HepG2 (cell line): Measurements from ENCODE around the gene ARID5B. TPM values are rescaled to one million over a fixed set of nuclear protein-coding genes. Genes with fewer than 3 reads are reported as not detected.

ENCODE experiments used
- ASH2L ChIP-seq: fragments of 300-600, 200-600 bp; sonication (generic); IDR thresholded peaks from 2 replicates; pipeline ENCODE4 v1.7.0; 2017; ENCODE audit warnings: low read depth, mild to moderate bottlenecking, moderate library complexity, mixed read lengths, low read length; ENCODE audit not compliant: insufficient read length
- HNF1A ChIP-seq, 2 experiments: sonication (generic) in 1 of 2; formaldehyde crosslinking in 1 of 2; IDR thresholded peaks; 2 replicates each; pipeline versions ENCODE4 v1.4.0 to v1.6.1; 2016 to 2020; ENCODE audit warnings: borderline replicate concordance in 1 of 2, low read depth in 1 of 2, mild to moderate bottlenecking in 1 of 2, missing genetic modification reagents in 1 of 2
- MBD4 ChIP-seq: IDR thresholded peaks from 2 replicates; pipeline ENCODE4 v1.6.1; 2012; ENCODE audit warnings: low read length, inconsistent platforms, borderline replicate concordance
- POLR2AphosphoS5 ChIP-seq: IDR thresholded peaks from 2 replicates; pipeline ENCODE4 v1.6.1; 2012; ENCODE audit warnings: low read depth, low read length
- PPARG ChIP-seq: conservative IDR thresholded peaks from 2 replicates; pipeline ENCODE4 v1.6.1; 2016; ENCODE audit warnings: missing biosample characterization, missing genetic modification reagents
- ZNF790 ChIP-seq: sonication (generic); formaldehyde crosslinking; IDR thresholded peaks from 2 replicates; pipeline ENCODE4 v1.8.0; 2022; ENCODE audit warnings: missing genetic modification reagents, mild to moderate bottlenecking, borderline replicate concordance
- polyA plus RNA-seq, 8 experiments: library from polyadenylated mRNA; depleted of rRNA in 3 of 8; stranded (reverse) in 7 of 8; unstranded in 1 of 8; fragments of >200 nt; fragmentation: Illumina TruSeq in 4 of 8; extraction: Trizol in 4 of 8; gene quantifications; 2 replicates each; pipeline versions ENCODE4 v1.2.1 to v1.2.3, GENCODE V29; 2011 to 2016; ENCODE audit warnings: low read depth in 4 of 8, missing spikeins in 1 of 8, mixed read lengths in 1 of 8; ENCODE audit not compliant: insufficient read depth in 1 of 8
- total RNA-seq, 5 experiments: library from RNA; depleted of rRNA; stranded (reverse); fragments of >200 nt; fragmentation: Illumina TruSeq; extraction: Trizol; gene quantifications; 2 replicates each; pipeline ENCODE4 v1.2.3, GENCODE V29; 2016; ENCODE audit warnings: low read depth in 1 of 5
- TF ChIP-seq, protein P1 (sequence below): sonication (generic); formaldehyde crosslinking; IDR thresholded peaks from 2 replicates; pipeline ENCODE4 v1.4.0; 2020; ENCODE audit warnings: missing genetic modification reagents
- TF ChIP-seq, protein P2 (sequence below): sonication (generic); formaldehyde crosslinking; IDR thresholded peaks from 2 replicates; pipeline ENCODE4 v1.4.0; 2020; ENCODE audit warnings: low read depth, missing genetic modification reagents
- TF ChIP-seq, protein P3 (sequence below): sonication (generic); formaldehyde crosslinking; IDR thresholded peaks from 2 replicates; pipeline ENCODE4 v1.4.0; 2020; ENCODE audit warnings: missing genetic modification reagents, borderline replicate concordance

ARID5B gene
- total and polyA plus RNA-seq, 2 of the 13 experiments (the other 11 are each of a cell fraction or from before 2014, with no cell fraction given): 6.2 to 21.1 TPM

- TF ChIP-seq, protein P1, sequence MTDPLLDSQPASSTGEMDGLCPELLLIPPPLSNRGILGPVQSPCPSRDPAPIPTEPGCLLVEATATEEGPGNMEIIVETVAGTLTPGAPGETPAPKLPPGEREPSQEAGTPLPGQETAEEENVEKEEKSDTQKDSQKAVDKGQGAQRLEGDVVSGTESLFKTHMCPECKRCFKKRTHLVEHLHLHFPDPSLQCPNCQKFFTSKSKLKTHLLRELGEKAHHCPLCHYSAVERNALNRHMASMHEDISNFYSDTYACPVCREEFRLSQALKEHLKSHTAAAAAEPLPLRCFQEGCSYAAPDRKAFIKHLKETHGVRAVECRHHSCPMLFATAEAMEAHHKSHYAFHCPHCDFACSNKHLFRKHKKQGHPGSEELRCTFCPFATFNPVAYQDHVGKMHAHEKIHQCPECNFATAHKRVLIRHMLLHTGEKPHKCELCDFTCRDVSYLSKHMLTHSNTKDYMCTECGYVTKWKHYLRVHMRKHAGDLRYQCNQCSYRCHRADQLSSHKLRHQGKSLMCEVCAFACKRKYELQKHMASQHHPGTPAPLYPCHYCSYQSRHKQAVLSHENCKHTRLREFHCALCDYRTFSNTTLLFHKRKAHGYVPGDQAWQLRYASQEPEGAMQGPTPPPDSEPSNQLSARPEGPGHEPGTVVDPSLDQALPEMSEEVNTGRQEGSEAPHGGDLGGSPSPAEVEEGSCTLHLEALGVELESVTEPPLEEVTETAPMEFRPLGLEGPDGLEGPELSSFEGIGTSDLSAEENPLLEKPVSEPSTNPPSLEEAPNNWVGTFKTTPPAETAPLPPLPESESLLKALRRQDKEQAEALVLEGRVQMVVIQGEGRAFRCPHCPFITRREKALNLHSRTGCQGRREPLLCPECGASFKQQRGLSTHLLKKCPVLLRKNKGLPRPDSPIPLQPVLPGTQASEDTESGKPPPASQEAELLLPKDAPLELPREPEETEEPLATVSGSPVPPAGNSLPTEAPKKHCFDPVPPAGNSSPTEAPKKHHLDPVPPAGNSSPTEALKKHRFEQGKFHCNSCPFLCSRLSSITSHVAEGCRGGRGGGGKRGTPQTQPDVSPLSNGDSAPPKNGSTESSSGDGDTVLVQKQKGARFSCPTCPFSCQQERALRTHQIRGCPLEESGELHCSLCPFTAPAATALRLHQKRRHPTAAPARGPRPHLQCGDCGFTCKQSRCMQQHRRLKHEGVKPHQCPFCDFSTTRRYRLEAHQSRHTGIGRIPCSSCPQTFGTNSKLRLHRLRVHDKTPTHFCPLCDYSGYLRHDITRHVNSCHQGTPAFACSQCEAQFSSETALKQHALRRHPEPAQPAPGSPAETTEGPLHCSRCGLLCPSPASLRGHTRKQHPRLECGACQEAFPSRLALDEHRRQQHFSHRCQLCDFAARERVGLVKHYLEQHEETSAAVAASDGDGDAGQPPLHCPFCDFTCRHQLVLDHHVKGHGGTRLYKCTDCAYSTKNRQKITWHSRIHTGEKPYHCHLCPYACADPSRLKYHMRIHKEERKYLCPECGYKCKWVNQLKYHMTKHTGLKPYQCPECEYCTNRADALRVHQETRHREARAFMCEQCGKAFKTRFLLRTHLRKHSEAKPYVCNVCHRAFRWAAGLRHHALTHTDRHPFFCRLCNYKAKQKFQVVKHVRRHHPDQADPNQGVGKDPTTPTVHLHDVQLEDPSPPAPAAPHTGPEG: no peak
- TF ChIP-seq PPARG (CRISPR knock-in tag) (peak; percentile 91), ASH2L (peak; percentile 89), HNF1A (IDR thresholded peaks at IDR 0.05; ENCODE audit: low read depth) (peak; percentile 98), HNF1A (CRISPR knock-in tag; IDR thresholded peaks at IDR 0.05; ENCODE audit: borderline replicate concordance) (peak; percentile 96), MBD4 (0 out of 2 replicates have a peak, but pooled peaks have one; percentile 23), ZNF790 (CRISPR knock-in tag) (no peak), POLR2AphosphoS5 (peak; percentile 42; the same call in 1 of the 2 replicates)
- TF ChIP-seq, protein P2, sequence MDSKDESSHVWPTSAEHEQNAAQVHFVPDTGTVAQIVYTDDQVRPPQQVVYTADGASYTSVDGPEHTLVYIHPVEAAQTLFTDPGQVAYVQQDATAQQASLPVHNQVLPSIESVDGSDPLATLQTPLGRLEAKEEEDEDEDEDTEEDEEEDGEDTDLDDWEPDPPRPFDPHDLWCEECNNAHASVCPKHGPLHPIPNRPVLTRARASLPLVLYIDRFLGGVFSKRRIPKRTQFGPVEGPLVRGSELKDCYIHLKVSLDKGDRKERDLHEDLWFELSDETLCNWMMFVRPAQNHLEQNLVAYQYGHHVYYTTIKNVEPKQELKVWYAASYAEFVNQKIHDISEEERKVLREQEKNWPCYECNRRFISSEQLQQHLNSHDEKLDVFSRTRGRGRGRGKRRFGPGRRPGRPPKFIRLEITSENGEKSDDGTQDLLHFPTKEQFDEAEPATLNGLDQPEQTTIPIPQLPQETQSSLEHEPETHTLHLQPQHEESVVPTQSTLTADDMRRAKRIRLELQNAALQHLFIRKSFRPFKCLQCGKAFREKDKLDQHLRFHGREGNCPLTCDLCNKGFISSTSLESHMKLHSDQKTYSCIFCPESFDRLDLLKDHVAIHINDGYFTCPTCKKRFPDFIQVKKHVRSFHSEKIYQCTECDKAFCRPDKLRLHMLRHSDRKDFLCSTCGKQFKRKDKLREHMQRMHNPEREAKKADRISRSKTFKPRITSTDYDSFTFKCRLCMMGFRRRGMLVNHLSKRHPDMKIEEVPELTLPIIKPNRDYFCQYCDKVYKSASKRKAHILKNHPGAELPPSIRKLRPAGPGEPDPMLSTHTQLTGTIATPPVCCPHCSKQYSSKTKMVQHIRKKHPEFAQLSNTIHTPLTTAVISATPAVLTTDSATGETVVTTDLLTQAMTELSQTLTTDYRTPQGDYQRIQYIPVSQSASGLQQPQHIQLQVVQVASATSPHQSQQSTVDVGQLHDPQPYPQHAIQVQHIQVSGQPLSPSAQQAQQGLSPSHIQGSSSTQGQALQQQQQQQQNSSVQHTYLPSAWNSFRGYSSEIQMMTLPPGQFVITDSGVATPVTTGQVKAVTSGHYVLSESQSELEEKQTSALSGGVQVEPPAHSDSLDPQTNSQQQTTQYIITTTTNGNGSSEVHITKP: peak; percentile 43; the same call in 1 of the 2 replicates
- TF ChIP-seq, protein P3, sequence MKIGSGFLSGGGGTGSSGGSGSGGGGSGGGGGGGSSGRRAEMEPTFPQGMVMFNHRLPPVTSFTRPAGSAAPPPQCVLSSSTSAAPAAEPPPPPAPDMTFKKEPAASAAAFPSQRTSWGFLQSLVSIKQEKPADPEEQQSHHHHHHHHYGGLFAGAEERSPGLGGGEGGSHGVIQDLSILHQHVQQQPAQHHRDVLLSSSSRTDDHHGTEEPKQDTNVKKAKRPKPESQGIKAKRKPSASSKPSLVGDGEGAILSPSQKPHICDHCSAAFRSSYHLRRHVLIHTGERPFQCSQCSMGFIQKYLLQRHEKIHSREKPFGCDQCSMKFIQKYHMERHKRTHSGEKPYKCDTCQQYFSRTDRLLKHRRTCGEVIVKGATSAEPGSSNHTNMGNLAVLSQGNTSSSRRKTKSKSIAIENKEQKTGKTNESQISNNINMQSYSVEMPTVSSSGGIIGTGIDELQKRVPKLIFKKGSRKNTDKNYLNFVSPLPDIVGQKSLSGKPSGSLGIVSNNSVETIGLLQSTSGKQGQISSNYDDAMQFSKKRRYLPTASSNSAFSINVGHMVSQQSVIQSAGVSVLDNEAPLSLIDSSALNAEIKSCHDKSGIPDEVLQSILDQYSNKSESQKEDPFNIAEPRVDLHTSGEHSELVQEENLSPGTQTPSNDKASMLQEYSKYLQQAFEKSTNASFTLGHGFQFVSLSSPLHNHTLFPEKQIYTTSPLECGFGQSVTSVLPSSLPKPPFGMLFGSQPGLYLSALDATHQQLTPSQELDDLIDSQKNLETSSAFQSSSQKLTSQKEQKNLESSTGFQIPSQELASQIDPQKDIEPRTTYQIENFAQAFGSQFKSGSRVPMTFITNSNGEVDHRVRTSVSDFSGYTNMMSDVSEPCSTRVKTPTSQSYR (CRISPR knock-in tag): peak; percentile 46; the same call in 1 of the 2 replicates
These were observed 63.6 kb downstream of the ARID5B start (continued) for GRCh38 chr10:61964949-61965702.
